ENCODE results near the gene TNNI3.

DNA sequence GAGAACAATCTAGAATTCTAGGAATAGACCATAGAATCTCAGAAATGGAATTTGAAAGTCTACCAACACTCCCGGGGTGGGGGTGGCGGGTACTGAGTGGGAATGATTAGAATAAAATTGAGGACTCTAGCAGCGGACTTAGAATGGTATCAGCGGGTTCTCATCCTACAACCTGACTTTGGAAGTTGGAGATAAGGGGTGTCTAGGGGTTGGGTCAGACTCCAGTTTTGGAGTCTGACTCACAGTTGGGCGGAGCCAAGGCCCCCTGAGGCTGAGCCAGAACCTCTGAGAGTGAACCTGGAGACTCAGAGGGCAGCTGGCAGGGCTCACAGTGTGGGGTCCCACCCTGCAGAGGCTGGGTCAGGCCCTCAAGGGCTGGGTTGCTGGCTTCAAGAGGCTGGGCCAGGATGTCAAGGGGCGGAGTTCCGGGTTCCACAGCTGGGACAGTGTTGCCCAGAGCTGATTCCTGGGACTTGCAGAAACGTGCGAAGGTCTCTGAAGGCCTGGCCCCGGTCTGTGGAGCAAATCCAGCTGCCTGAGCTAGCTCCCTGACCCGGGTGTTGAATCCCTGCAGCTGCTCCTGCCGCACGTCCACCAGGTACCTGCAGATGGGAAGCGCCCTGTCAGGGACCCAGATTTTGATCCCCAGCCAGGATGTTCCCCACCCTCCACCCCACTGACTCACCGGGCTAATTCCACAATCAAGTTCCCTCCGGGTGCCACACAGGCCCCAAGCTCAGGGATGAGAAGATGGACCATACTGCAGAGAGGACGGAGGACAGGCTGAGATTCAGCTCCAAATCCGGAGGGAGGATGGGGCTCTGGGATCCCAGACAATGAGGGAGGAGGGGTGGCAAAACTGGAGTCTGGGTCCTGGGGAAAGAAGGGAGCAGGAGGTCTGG, 1.6 kb upstream of the TNNI3 start:
- TF ChIP-seq, protein P1, sequence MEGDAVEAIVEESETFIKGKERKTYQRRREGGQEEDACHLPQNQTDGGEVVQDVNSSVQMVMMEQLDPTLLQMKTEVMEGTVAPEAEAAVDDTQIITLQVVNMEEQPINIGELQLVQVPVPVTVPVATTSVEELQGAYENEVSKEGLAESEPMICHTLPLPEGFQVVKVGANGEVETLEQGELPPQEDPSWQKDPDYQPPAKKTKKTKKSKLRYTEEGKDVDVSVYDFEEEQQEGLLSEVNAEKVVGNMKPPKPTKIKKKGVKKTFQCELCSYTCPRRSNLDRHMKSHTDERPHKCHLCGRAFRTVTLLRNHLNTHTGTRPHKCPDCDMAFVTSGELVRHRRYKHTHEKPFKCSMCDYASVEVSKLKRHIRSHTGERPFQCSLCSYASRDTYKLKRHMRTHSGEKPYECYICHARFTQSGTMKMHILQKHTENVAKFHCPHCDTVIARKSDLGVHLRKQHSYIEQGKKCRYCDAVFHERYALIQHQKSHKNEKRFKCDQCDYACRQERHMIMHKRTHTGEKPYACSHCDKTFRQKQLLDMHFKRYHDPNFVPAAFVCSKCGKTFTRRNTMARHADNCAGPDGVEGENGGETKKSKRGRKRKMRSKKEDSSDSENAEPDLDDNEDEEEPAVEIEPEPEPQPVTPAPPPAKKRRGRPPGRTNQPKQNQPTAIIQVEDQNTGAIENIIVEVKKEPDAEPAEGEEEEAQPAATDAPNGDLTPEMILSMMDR (IDR thresholded peaks at IDR 0.05) = no peak
- TF ChIP-seq, protein P2, sequence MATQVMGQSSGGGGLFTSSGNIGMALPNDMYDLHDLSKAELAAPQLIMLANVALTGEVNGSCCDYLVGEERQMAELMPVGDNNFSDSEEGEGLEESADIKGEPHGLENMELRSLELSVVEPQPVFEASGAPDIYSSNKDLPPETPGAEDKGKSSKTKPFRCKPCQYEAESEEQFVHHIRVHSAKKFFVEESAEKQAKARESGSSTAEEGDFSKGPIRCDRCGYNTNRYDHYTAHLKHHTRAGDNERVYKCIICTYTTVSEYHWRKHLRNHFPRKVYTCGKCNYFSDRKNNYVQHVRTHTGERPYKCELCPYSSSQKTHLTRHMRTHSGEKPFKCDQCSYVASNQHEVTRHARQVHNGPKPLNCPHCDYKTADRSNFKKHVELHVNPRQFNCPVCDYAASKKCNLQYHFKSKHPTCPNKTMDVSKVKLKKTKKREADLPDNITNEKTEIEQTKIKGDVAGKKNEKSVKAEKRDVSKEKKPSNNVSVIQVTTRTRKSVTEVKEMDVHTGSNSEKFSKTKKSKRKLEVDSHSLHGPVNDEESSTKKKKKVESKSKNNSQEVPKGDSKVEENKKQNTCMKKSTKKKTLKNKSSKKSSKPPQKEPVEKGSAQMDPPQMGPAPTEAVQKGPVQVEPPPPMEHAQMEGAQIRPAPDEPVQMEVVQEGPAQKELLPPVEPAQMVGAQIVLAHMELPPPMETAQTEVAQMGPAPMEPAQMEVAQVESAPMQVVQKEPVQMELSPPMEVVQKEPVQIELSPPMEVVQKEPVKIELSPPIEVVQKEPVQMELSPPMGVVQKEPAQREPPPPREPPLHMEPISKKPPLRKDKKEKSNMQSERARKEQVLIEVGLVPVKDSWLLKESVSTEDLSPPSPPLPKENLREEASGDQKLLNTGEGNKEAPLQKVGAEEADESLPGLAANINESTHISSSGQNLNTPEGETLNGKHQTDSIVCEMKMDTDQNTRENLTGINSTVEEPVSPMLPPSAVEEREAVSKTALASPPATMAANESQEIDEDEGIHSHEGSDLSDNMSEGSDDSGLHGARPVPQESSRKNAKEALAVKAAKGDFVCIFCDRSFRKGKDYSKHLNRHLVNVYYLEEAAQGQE (IDR thresholded peaks at IDR 0.05; ENCODE audit: insufficient read depth in 1 of 2, low read depth in 2 of 2, low read length in 1 of 2) = no peak

All from Panc1 (cell line).